Measurements from ENCODE around the gene FCGR3A. TPM values are rescaled to one million over a fixed set of nuclear protein-coding genes. Genes with fewer than 3 reads are reported as not detected.
"Not testable (repeated sequence)": the region's sequence is repeated elsewhere in the genome, so short reads cannot be mapped to it uniquely, and the experiment has no call there.

The FCGR3A gene
- total RNA-seq, 1 experiment from 2014 or later = not detected

GRCh38 chr1:161523041-161523816 is 26.4 kb downstream of the FCGR3A start:
- in situ Hi-C loops (cut with HindIII; ENCODE audit: low pct_unique_long_range_greater_than_20kb, low sequenced_read_pairs); DNase-seq (ENCODE audit: low read depth, low spot score): not testable (repeated sequence)

GRCh38 chr1:161513953-161514352 is 35.7 kb downstream of the FCGR3A start:
- DNase-seq (ENCODE audit: low read depth, low spot score); in situ Hi-C loops (cut with HindIII; ENCODE audit: low pct_unique_long_range_greater_than_20kb, low sequenced_read_pairs): not testable (repeated sequence)

- in situ Hi-C loops (cut with HindIII; ENCODE audit: low pct_unique_long_range_greater_than_20kb, low sequenced_read_pairs) = not testable (repeated sequence)
Measured at GRCh38 chr1:161513448-161513780, 36.2 kb downstream of the FCGR3A start.

GRCh38 chr1:161512636-161513447 is 36.8 kb downstream of the FCGR3A start:
- in situ Hi-C loops (cut with HindIII; ENCODE audit: low pct_unique_long_range_greater_than_20kb, low sequenced_read_pairs) = not testable (repeated sequence)

More at GRCh38 chr1:161513448-161513780, 36.2 kb downstream of the FCGR3A start:
- DNase-seq (ENCODE audit: low read depth, low spot score) = not testable (repeated sequence)

GRCh38 chr1:161511756-161512060 is 37.9 kb downstream of the FCGR3A start:
- no peak for DNase-seq (ENCODE audit: low read depth, low spot score)
- in situ Hi-C loops (cut with HindIII; ENCODE audit: low pct_unique_long_range_greater_than_20kb, low sequenced_read_pairs) = no loop called here

More at GRCh38 chr1:161512636-161513447, 36.8 kb downstream of the FCGR3A start:
- DNase-seq (ENCODE audit: low read depth, low spot score) = peak; percentile 70

- in situ Hi-C loops (cut with HindIII; ENCODE audit: low pct_unique_long_range_greater_than_20kb, low sequenced_read_pairs) = no loop called here
- DNase-seq (ENCODE audit: low read depth, low spot score) = no peak
Measured at GRCh38 chr1:161511018-161511755, 38.4 kb downstream of the FCGR3A start.

GRCh38 chr1:161510477-161510876 is 39.1 kb downstream of the FCGR3A start:
- DNase-seq (ENCODE audit: low read depth, low spot score) = no peak
- in situ Hi-C loops (cut with HindIII; ENCODE audit: low pct_unique_long_range_greater_than_20kb, low sequenced_read_pairs) = no loop called here

GRCh38 chr1:161506336-161507223 is 43.0 kb downstream of the FCGR3A start:
- DNase-seq (ENCODE audit: low read depth, low spot score) = peak; percentile 78
- in situ Hi-C loops (cut with HindIII; ENCODE audit: low pct_unique_long_range_greater_than_20kb, low sequenced_read_pairs) = no loop called here

- no peak for DNase-seq (ENCODE audit: low read depth, low spot score)
- in situ Hi-C loops (cut with HindIII; ENCODE audit: low pct_unique_long_range_greater_than_20kb, low sequenced_read_pairs) = no loop called here
Measured at GRCh38 chr1:161505686-161506085, 43.9 kb downstream of the FCGR3A start.

- DNase-seq (ENCODE audit: low read depth, low spot score) = no peak
- in situ Hi-C loops (cut with HindIII; ENCODE audit: low pct_unique_long_range_greater_than_20kb, low sequenced_read_pairs) = no loop called here
Measured at GRCh38 chr1:161503394-161503748, 46.2 kb downstream of the FCGR3A start.

- in situ Hi-C loops (cut with HindIII; ENCODE audit: low pct_unique_long_range_greater_than_20kb, low sequenced_read_pairs) = no loop called here
- no peak for DNase-seq (ENCODE audit: low read depth, low spot score)
Measured at GRCh38 chr1:161502641-161503393, 46.8 kb downstream of the FCGR3A start.

- in situ Hi-C loops (cut with HindIII; ENCODE audit: low pct_unique_long_range_greater_than_20kb, low sequenced_read_pairs) = no loop called here
Measured at GRCh38 chr1:161502181-161502580, 47.4 kb downstream of the FCGR3A start.

GRCh38 chr1:161501234-161501633 is 48.4 kb downstream of the FCGR3A start:
- in situ Hi-C loops (cut with HindIII; ENCODE audit: low pct_unique_long_range_greater_than_20kb, low sequenced_read_pairs) = no loop called here

More at GRCh38 chr1:161502181-161502580, 47.4 kb downstream of the FCGR3A start:
- DNase-seq (ENCODE audit: low read depth, low spot score) = no peak

GRCh38 chr1:161499099-161500039 is 50.2 kb downstream of the FCGR3A start:
- peak; percentile 66 for DNase-seq (ENCODE audit: low read depth, low spot score)

More at GRCh38 chr1:161501234-161501633, 48.4 kb downstream of the FCGR3A start:
- no peak for DNase-seq (ENCODE audit: low read depth, low spot score)

GRCh38 chr1:161498646-161499045 is 51.0 kb downstream of the FCGR3A start:
- DNase-seq (ENCODE audit: low read depth, low spot score) = peak; percentile 98
- in situ Hi-C loops (cut with HindIII; ENCODE audit: low pct_unique_long_range_greater_than_20kb, low sequenced_read_pairs) = no loop called here

More at GRCh38 chr1:161499099-161500039, 50.2 kb downstream of the FCGR3A start:
- in situ Hi-C loops (cut with HindIII; ENCODE audit: low pct_unique_long_range_greater_than_20kb, low sequenced_read_pairs) = no loop called here

GRCh38 chr1:161497961-161498360 is 51.7 kb downstream of the FCGR3A start:
- DNase-seq (ENCODE audit: low read depth, low spot score) = peak; percentile 60
- in situ Hi-C loops (cut with HindIII; ENCODE audit: low pct_unique_long_range_greater_than_20kb, low sequenced_read_pairs) = no loop called here

All from SK-MEL-5 (cell line).